Measurements from ENCODE around the gene UNCX.

UNCX gene

GRCh38 chr7:1218541-1219165 lies 14.0 kb upstream of the UNCX start:
- DNase-seq, result no peak

GRCh38 chr7:1219498-1219897 lies 13.2 kb upstream of the UNCX start:
- DNase-seq, result no peak

- DNase-seq, result no peak
Observed at GRCh38 chr7:1220000-1220726, 12.5 kb upstream of the UNCX start.

- no peak for DNase-seq
Observed at GRCh38 chr7:1220977-1221745, 11.5 kb upstream of the UNCX start.

GRCh38 chr7:1223196-1223981 lies 9.3 kb upstream of the UNCX start:
- DNase-seq, result peak; percentile 48

GRCh38 chr7:1224086-1224716 lies 8.5 kb upstream of the UNCX start:
- DNase-seq, result no peak

- DNase-seq, result no peak
Observed at GRCh38 chr7:1225030-1225429, 7.6 kb upstream of the UNCX start.

- DNase-seq, result no peak
Observed at GRCh38 chr7:1225441-1226185, 7.1 kb upstream of the UNCX start.

GRCh38 chr7:1226186-1226901 lies 6.3 kb upstream of the UNCX start:
- no peak for DNase-seq

- no peak for DNase-seq
Observed at GRCh38 chr7:1227071-1227804, 5.4 kb upstream of the UNCX start.

GRCh38 chr7:1227814-1228544 lies 4.7 kb upstream of the UNCX start:
- no peak for DNase-seq

- DNase-seq, result no peak
Observed at GRCh38 chr7:1228545-1229201, 4.0 kb upstream of the UNCX start.

- no peak for DNase-seq
Observed at GRCh38 chr7:1229202-1229947, 3.3 kb upstream of the UNCX start.

GRCh38 chr7:1229956-1230355 lies 2.7 kb upstream of the UNCX start:
- DNase-seq, result no peak

- DNase-seq, result no peak
Observed at GRCh38 chr7:1230411-1231213, 2.1 kb upstream of the UNCX start.

GRCh38 chr7:1231214-1232102 lies 1.2 kb upstream of the UNCX start:
- DNase-seq, result no peak

GRCh38 chr7:1232103-1232466 lies 587 bp upstream of the UNCX start:
- DNase-seq, result no peak

All from DMS53 (cell line).